Panc1 (cell line): ENCODE results near the gene DCXR. TPM values are rescaled to one million over a fixed set of nuclear protein-coding genes. Genes with fewer than 3 reads are reported as not detected.

ENCODE experiments used
- ATAC-seq: fragments of 200-7000 bp; cut with Tn5 transposase; 2 replicates; pipeline ENCODE4 v1.9.1; 2020; ENCODE audit warnings: mild to moderate bottlenecking, moderate library complexity
- BruUV-seq: library from RNA; stranded (reverse); fragments of 400-500 nt; replicated peaks from 2 replicates; lab custom pipeline; 2021; lab: Mats Ljungman, UMichigan
- CTCF ChIA-PET: fragments of 300-600 bp; sonication (Branson Sonifier 250); formaldehyde crosslinking; loops from one replicate; lab custom pipeline; 2022; ENCODE audit warnings: antibody characterized with exemption; lab: Charles Lee
- POLR2A ChIA-PET: fragments of 300-600 bp; sonication (Branson Sonifier 250); formaldehyde crosslinking; loops from one replicate; lab custom pipeline; 2022; ENCODE audit warnings: antibody characterized with exemption; lab: Charles Lee
- DNase-seq: peaks from one replicate; pipeline ENCODE4 v3.0.0-alpha.2; 2010; ENCODE audit warnings: low read depth, low spot score
- H3K27ac ChIP-seq: 2 replicates; pipeline ENCODE4 v1.5.1; 2011; ENCODE audit warnings: mild to moderate bottlenecking, low read length, inconsistent platforms
- H3K27me3 ChIP-seq: fragments of 200-500 bp; sonication (Bioruptor generic); 2 replicates; pipeline ENCODE4 v1.6.0; 2014; ENCODE audit warnings: low read length, inconsistent platforms; ENCODE audit not compliant: control insufficient read depth, insufficient read depth
- H3K36me3 ChIP-seq: fragments of 200-500 bp; sonication (Bioruptor generic); 2 replicates; pipeline ENCODE4 v1.5.1; 2014; ENCODE audit warnings: inconsistent platforms, mild to moderate bottlenecking, low read length, moderate library complexity; ENCODE audit not compliant: control insufficient read depth, insufficient read depth
- H3K4me1 ChIP-seq: 2 replicates; pipeline ENCODE4 v1.5.1; 2011; ENCODE audit warnings: inconsistent platforms, mild to moderate bottlenecking, low read length, moderate library complexity; ENCODE audit not compliant: control insufficient read depth, insufficient read depth
- H3K4me3 ChIP-seq, 2 experiments: 2 replicates each; pipeline ENCODE4 v1.5.1; 2011 to 2012; ENCODE audit warnings: low read depth in 2 of 2, low read length in 2 of 2, mild to moderate bottlenecking in 2 of 2, inconsistent platforms in 1 of 2, moderate library complexity in 1 of 2
- H3K9me3 ChIP-seq: fragments of 200-500 bp; sonication (Bioruptor generic); 2 replicates; pipeline ENCODE4 v1.5.1; 2014; ENCODE audit warnings: low read depth, mild to moderate bottlenecking, inconsistent platforms, low read length, moderate library complexity; ENCODE audit not compliant: control insufficient read depth, insufficient read depth
- POLR2AphosphoS5 ChIP-seq: IDR thresholded peaks from 2 replicates; pipeline ENCODE4 v1.6.1; 2012; ENCODE audit warnings: mild to moderate bottlenecking, low read depth, low read length, moderate library complexity
- SIN3A ChIP-seq: IDR thresholded peaks from 2 replicates; pipeline ENCODE4 v1.6.1; 2012; ENCODE audit warnings: low read depth, mild to moderate bottlenecking, low read length, moderate library complexity, borderline replicate concordance; ENCODE audit not compliant: insufficient read depth
- TCF7L2 ChIP-seq: IDR thresholded peaks from 2 replicates; pipeline ENCODE4 v1.6.1; 2011; ENCODE audit warnings: mild to moderate bottlenecking, low read depth, low read length, inconsistent platforms
- in situ Hi-C: cut with HindIII; loops from 2 replicates; pipeline ENCODE4 v1.10.0; 2016; ENCODE audit warnings: low sequenced_read_pairs, low pct_unique_long_range_greater_than_20kb
- intact Hi-C: fragments of 100-400 bp; cut with micrococcal nuclease; formaldehyde crosslinking; loops from one replicate; pipeline ENCODE4 v1.10.0; 2022; ENCODE audit not compliant: unreplicated experiment
- total RNA-seq: library from RNA; stranded (reverse); gene quantifications from one replicate; pipeline ENCODE4 v1.2.1, GENCODE V29; 2021; ENCODE audit not compliant: unreplicated experiment
- TF ChIP-seq, protein P1 (sequence below): fragments of 450-650 bp; IDR thresholded peaks from 2 replicates; pipeline ENCODE4 v1.5.1; 2017; ENCODE audit warnings: mild to moderate bottlenecking
- TF ChIP-seq, protein P2 (sequence below), 2 experiments: IDR thresholded peaks; 2 replicates each; pipeline ENCODE4 v1.6.1; 2011 to 2012; ENCODE audit warnings: low read depth in 2 of 2, control low read depth in 1 of 2, low read length in 1 of 2, mild to moderate bottlenecking in 1 of 2, moderate library complexity in 1 of 2; ENCODE audit not compliant: insufficient read depth in 1 of 2

The DCXR gene
- total RNA-seq, 1 experiment from 2014 or later: 128 TPM

DNA sequence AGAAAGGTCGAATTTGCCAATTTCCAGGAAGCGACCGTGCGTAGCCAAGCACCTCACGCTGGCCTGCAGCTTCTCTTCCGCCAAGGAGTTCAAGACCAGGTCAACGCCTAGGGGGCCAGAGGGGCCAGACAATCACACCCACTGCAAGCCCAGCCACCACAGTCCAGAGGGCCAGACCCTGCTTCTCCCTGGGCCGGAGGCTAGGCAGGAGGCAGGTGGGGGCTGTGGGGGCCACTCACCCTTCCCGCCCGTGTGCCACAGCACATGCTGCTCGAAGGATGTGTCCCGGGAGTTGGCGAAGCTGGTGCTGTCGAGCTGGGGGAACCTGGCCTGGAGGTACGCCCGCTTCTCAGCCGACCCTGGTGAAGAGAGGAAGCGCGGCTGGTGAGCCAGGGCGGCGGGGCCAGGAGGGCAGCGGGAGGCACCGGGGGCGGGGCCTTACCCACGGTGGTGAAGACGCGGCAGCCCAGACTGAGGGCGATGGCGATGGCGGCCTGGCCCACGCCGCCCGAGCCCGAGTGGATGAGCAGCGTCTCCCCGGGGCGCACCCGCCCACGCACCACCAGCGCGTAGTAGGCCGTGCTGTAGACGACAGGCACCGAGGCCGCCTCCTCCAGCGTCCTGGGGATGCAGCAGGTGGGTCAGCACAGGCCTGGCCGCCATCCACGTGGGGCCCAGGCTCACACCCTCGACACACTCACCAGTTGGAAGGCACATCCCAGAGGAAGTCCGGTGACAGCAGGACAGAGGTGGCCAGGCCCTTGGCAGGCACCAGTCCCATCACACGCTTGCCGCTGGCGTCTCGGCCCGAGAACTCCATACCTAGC, 46.2 kb upstream of the DCXR start:
- ChIA-PET CTCF (no interaction called here), POLR2A (no interaction called here)
- no peak for DNase-seq
- no peak for ATAC-seq
- H3K4me3 ChIP-seq: no peak overlapping the region
- in situ Hi-C loops (no loop called here), intact Hi-C loops (no loop called here)
- BruUV-seq: no TSS peak
- TF ChIP-seq POLR2AphosphoS5: no peak
- TF ChIP-seq, protein P1, sequence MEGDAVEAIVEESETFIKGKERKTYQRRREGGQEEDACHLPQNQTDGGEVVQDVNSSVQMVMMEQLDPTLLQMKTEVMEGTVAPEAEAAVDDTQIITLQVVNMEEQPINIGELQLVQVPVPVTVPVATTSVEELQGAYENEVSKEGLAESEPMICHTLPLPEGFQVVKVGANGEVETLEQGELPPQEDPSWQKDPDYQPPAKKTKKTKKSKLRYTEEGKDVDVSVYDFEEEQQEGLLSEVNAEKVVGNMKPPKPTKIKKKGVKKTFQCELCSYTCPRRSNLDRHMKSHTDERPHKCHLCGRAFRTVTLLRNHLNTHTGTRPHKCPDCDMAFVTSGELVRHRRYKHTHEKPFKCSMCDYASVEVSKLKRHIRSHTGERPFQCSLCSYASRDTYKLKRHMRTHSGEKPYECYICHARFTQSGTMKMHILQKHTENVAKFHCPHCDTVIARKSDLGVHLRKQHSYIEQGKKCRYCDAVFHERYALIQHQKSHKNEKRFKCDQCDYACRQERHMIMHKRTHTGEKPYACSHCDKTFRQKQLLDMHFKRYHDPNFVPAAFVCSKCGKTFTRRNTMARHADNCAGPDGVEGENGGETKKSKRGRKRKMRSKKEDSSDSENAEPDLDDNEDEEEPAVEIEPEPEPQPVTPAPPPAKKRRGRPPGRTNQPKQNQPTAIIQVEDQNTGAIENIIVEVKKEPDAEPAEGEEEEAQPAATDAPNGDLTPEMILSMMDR: no peak
- TF ChIP-seq, protein P2, sequence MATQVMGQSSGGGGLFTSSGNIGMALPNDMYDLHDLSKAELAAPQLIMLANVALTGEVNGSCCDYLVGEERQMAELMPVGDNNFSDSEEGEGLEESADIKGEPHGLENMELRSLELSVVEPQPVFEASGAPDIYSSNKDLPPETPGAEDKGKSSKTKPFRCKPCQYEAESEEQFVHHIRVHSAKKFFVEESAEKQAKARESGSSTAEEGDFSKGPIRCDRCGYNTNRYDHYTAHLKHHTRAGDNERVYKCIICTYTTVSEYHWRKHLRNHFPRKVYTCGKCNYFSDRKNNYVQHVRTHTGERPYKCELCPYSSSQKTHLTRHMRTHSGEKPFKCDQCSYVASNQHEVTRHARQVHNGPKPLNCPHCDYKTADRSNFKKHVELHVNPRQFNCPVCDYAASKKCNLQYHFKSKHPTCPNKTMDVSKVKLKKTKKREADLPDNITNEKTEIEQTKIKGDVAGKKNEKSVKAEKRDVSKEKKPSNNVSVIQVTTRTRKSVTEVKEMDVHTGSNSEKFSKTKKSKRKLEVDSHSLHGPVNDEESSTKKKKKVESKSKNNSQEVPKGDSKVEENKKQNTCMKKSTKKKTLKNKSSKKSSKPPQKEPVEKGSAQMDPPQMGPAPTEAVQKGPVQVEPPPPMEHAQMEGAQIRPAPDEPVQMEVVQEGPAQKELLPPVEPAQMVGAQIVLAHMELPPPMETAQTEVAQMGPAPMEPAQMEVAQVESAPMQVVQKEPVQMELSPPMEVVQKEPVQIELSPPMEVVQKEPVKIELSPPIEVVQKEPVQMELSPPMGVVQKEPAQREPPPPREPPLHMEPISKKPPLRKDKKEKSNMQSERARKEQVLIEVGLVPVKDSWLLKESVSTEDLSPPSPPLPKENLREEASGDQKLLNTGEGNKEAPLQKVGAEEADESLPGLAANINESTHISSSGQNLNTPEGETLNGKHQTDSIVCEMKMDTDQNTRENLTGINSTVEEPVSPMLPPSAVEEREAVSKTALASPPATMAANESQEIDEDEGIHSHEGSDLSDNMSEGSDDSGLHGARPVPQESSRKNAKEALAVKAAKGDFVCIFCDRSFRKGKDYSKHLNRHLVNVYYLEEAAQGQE (IDR thresholded peaks at IDR 0.05; ENCODE audit: insufficient read depth in 1 of 2, low read depth in 2 of 2, low read length in 1 of 2): no peak
- TF ChIP-seq SIN3A: no peak
- TF ChIP-seq TCF7L2: no peak
- no peaks in the 10 kb centered on the region for H3K27me3 ChIP-seq
- peaks cover 17% of the 10 kb centered on the region for H3K36me3 ChIP-seq
- H3K27ac ChIP-seq: no peak overlapping the region
- H3K9me3 ChIP-seq: no peaks in the 10 kb centered on the region
- peaks cover 5% of the 10 kb centered on the region for H3K4me1 ChIP-seq

DNA sequence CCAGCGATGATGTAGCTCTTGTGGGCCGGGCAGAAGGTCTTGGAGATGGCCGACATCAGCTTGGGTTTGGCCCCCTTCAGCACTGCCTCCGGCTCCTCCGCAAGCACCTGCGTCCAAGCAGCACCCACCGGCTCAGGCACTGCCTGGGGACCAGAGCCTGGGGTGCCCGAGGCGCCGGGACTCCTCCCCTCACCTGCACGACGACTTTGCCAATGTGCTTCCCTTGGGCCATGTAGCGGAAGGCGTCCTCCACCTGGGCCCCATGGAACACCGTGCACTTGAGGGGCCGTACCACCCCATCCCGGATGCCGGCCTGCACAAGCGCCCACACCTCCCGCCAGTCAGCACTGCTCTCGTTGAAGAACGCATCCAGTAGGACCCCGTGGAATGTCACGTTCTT, 45.5 kb upstream of the DCXR start:
- H3K9me3 ChIP-seq: no peaks in the 10 kb centered on the region
- ATAC-seq (no peak), DNase-seq (no peak)
- ChIA-PET CTCF (no interaction called here), POLR2A (no interaction called here)
- in situ Hi-C loops: no loop called here
- H3K36me3 ChIP-seq: peaks cover 12% of the 10 kb centered on the region
- no peak for TF ChIP-seq SIN3A
- TF ChIP-seq, protein P1: no peak
- no peak for TF ChIP-seq POLR2AphosphoS5
- TF ChIP-seq, protein P2 (IDR thresholded peaks at IDR 0.05; ENCODE audit: insufficient read depth in 1 of 2, low read depth in 2 of 2, low read length in 1 of 2): no peak
- TF ChIP-seq TCF7L2: no peak
- H3K27ac ChIP-seq: no peak overlapping the region
- BruUV-seq: TSS peak; percentile 73
- peaks cover 13% of the 10 kb centered on the region for H3K4me1 ChIP-seq
- no peak overlapping the region for H3K4me3 ChIP-seq
- H3K27me3 ChIP-seq: no peaks in the 10 kb centered on the region
- intact Hi-C loops: no loop called here
